Heart left ventricle (tissue), 16 donors: Measurements from ENCODE around the gene CTBP1. TPM values are rescaled to one million over a fixed set of nuclear protein-coding genes. Genes with fewer than 3 reads are reported as not detected.

Source experiments
- ATAC-seq, 4 donors: fragments of 200-7000 bp; cut with Tn5 transposase; one replicate each; pipeline ENCODE4 v1.9.1; 2020 to 2022; ENCODE audit warnings: moderate library complexity in 4 of 4, mild to moderate bottlenecking in 3 of 4, moderate number of reproducible peaks in 1 of 4
- DNase-seq, 5 donors: peaks; one replicate each; pipeline ENCODE4 v3.0.0-alpha.2; 2020
- H3K27ac ChIP-seq, 12 donors: fragments of 200-600 bp; sonication (generic) in 4 of 12; one replicate each; pipeline versions ENCODE4 v1.5.0 to v1.8.0; 2016 to 2022; ENCODE audit warnings: mild to moderate bottlenecking in 2 of 12
- H3K27me3 ChIP-seq, 9 donors: fragments of 200-600 bp; sonication (generic) in 2 of 9; one replicate each; pipeline versions ENCODE4 v1.5.1 to v1.8.0; 2016 to 2022; ENCODE audit warnings: mild to moderate bottlenecking in 3 of 9
- H3K36me3 ChIP-seq, 9 donors: fragments of 200-600 bp; sonication (generic) in 2 of 9; one replicate each; pipeline versions ENCODE4 v1.5.0 to v1.8.0; 2018 to 2022; ENCODE audit warnings: mild to moderate bottlenecking in 2 of 9
- H3K4me1 ChIP-seq, 12 donors: fragments of 200-600 bp; sonication (generic) in 4 of 12; one replicate each; pipeline versions ENCODE4 v1.5.0 to v1.8.0; 2016 to 2022; ENCODE audit warnings: mild to moderate bottlenecking in 3 of 12
- H3K4me3 ChIP-seq, 12 donors: fragments of 200-600 bp; sonication (generic) in 4 of 12; one replicate each; pipeline versions ENCODE4 v1.5.0 to v1.8.0; 2017 to 2022; ENCODE audit warnings: mild to moderate bottlenecking in 9 of 12, moderate library complexity in 4 of 12
- H3K9me3 ChIP-seq, 12 donors: fragments of 200-600 bp; sonication (generic) in 4 of 12; one replicate each; pipeline versions ENCODE4 v1.5.0 to v1.8.0; 2016 to 2022; ENCODE audit warnings: mild to moderate bottlenecking in 1 of 12
- POLR2A ChIP-seq, 2 donors: fragments of 450-650 bp; IDR thresholded peaks; one replicate each; pipeline ENCODE4 v1.6.1; 2017; ENCODE audit warnings: antibody characterized with exemption in 2 of 2, mild to moderate bottlenecking in 2 of 2, moderate library complexity in 2 of 2
- WGBS, 4 donors: extraction: QIAGEN DNeasy Blood & Tissue Kit in 2 of 4; methylation state at CpG; one replicate each; pipeline versions ENCODE4 v1.1.5 to v1.1.7; 2013 to 2018; 5-methylcytosine and 5-hydroxymethylcytosine counted together
- intact Hi-C, 10 donors: fragments of 100-400 bp; cut with DNase I; formaldehyde crosslinking; loops; one replicate each; pipeline versions ENCODE4 v1.11.1 to v1.14.2; 2022
- polyA plus RNA-seq, 2 donors: library from polyadenylated mRNA; stranded (reverse); fragments of 200-250 nt; gene quantifications; one replicate each; pipeline ENCODE4 v1.2.3, GENCODE V29; 2013
- total RNA-seq, 9 donors: library from RNA; depleted of rRNA in 2 of 9; stranded (reverse); fragments of >200 nt in 2 of 9; fragmentation: NEBNext Ultra II Directional in 3 of 9; extraction: Animal tissue kit (Norgen Biotek cat#: 25700) in 3 of 9; gene quantifications; one replicate each; pipeline versions ENCODE4 v1.1.0 to v1.2.4, GENCODE V29; 2016 to 2023
- TF ChIP-seq, protein P1 (sequence below), 12 donors: fragments of 200-600 bp; sonication (generic) in 4 of 12; IDR thresholded peaks; one replicate each; pipeline versions ENCODE4 v1.5.0 to v1.8.0; 2018 to 2022; ENCODE audit warnings: antibody characterized with exemption in 12 of 12, mild to moderate bottlenecking in 5 of 12
- donor health status: ischemic (EF 13 %, LVEDD 7.1; RV severe dilation, severe dysfunction).
- donor health status: healthy with polysubstance abuse.
- donor health status: DM: no; HTN: yes; CAD: no.
- donor health status: DM: no; HTN: no; CAD: no.
- donor health status: ischemic (EF 25% LVEDD 6.9; RV normal size, moderate dysfunction).
- donor health status: ischemic (EF 25% LVEDD 5.7; RV mildly dilated, moderate dysfunction).
- donor health status: healthy.
- donor health status: DM: yes; HTN: yes; CAD: no.
- donor health status: ischemic (EF 35%, LVEDD 5.7; RV mildly dilated, moderate dysfunction).
- donor health status: nonischemic (EF 11% LVEDD 7.7; RV severe dilation, severe dysfunction).
- donor health status: DM: yes; HTN: yes; CAD: no.
- donor health status: PGD.
- donor health status: ischemic (EF 29% LVEDD 5.4; RV normal size, mild dysfunction).
- donor health status: nonischemic (EF 23%, LVEDD 6.1; RV moderate dilation, normal function).

Gene CTBP1
- total and polyA plus RNA-seq, 11 donors, result 92.0 to 165 (median 128) TPM

DNA sequence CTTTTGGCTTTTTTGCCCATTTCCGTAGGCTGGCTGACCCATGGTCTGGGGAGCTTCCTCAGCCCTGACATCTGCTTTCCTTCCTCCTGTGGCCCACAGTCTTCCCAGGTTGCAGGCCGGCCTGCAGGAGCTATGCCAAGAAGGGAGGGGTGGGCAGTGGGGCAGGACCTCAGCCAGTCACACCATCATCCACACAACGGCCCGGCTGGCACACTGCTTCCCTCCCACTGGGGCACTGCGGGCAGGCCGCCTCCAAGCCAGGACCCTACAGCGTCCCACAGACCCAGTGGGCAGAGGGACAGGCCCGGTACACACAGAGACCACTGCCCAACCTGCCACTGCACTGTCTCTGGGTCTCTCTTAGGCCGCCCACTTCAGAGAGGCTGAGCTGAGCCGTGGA, 38.0 kb downstream of the CTBP1 start:
- peak in 3 of 5 donors; percentile 26 to 56 (median 31) for DNase-seq
- Histone ChIP-seq H3K27ac (peak overlapping the region in 3 of 12 donors; percentile 42 to 74 (median 48)), H3K4me1 (peaks cover 5 to 69% (median 41%) of the 10 kb centered on the region in 12 donors), H3K4me3 (no peak overlapping the region), H3K9me3 (no peaks in the 10 kb centered on the region), H3K27me3 (no peaks in the 10 kb centered on the region), H3K36me3 (peaks cover 7 to 54% (median 49%) of the 10 kb centered on the region in 9 donors)
- WGBS, 4 donors, result 70 to 78% (median 74%) methylated on average over 10 of the region's 10 CpGs
- TF ChIP-seq POLR2A (IDR thresholded peaks at IDR 0.05), result no peak
- TF ChIP-seq, protein P1, sequence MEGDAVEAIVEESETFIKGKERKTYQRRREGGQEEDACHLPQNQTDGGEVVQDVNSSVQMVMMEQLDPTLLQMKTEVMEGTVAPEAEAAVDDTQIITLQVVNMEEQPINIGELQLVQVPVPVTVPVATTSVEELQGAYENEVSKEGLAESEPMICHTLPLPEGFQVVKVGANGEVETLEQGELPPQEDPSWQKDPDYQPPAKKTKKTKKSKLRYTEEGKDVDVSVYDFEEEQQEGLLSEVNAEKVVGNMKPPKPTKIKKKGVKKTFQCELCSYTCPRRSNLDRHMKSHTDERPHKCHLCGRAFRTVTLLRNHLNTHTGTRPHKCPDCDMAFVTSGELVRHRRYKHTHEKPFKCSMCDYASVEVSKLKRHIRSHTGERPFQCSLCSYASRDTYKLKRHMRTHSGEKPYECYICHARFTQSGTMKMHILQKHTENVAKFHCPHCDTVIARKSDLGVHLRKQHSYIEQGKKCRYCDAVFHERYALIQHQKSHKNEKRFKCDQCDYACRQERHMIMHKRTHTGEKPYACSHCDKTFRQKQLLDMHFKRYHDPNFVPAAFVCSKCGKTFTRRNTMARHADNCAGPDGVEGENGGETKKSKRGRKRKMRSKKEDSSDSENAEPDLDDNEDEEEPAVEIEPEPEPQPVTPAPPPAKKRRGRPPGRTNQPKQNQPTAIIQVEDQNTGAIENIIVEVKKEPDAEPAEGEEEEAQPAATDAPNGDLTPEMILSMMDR (IDR thresholded peaks at IDR 0.05), result no peak
- ATAC-seq, result no peak
- intact Hi-C loops, result loop anchor here in 4 of 10 donors (5.0 kb wide), 3 partner anchors 36 to 44 kb away; partner anchors contain the start of genes SPON2 (in 2 of the 4) and CTBP1 (in 1 of the 4)

DNA sequence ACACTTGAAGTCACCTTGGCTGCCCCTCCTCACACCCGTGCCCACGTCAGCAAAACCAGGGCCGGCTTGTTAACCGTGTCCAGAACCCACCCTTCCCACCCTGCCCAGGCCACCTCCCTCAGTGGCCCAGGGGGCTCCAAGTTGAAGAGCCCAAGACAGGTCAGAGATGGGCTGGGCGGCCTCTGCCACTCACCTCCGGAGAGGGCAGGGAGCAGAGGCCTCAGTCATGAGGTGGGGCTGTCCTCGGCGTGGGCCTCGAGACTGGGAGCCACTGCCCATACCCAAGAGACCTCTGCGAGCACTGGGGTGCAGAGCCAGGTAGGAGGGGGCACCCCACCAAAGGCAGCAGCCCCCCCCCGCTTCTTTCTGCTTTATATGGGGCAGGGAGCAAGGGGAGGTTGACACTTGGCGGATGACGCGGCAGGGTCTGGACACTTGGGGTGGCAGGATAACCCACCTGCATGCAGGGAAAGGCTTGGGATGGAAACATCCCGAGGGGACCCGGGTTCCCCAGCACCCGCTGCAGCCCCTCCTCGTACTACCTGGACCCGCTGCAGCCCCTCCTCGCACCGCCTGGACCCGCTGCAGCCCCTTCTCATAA, 38.6 kb downstream of the CTBP1 start:
- Histone ChIP-seq H3K27me3 (no peaks in the 10 kb centered on the region), H3K4me3 (peak overlapping the region in 3 of 12 donors; percentile 3 to 19 (median 16)), H3K4me1 (peaks cover 5 to 64% (median 39%) of the 10 kb centered on the region in 12 donors), H3K9me3 (no peaks in the 10 kb centered on the region), H3K36me3 (peaks cover 7 to 47% (median 42%) of the 10 kb centered on the region in 9 donors), H3K27ac (peak overlapping the region in 11 of 12 donors; percentile 42 to 80 (median 70))
- TF ChIP-seq, protein P1 (IDR thresholded peaks at IDR 0.05), result no peak
- TF ChIP-seq POLR2A (IDR thresholded peaks at IDR 0.05), result no peak
- ATAC-seq (peak in 1 of 4 donors; percentile 2), DNase-seq (peak in 3 of 5 donors; percentile 34 to 65 (median 43))
- 66 to 73% (median 72%) methylated on average over 4 to 22 of the region's 22 CpGs for WGBS, 4 donors
- intact Hi-C loops, result loop anchor here in 4 of 10 donors (5.0 kb wide), 3 partner anchors 37 to 43 kb away; partner anchors contain the start of genes SPON2 (in 2 of the 4) and CTBP1 (in 1 of the 4)

DNA sequence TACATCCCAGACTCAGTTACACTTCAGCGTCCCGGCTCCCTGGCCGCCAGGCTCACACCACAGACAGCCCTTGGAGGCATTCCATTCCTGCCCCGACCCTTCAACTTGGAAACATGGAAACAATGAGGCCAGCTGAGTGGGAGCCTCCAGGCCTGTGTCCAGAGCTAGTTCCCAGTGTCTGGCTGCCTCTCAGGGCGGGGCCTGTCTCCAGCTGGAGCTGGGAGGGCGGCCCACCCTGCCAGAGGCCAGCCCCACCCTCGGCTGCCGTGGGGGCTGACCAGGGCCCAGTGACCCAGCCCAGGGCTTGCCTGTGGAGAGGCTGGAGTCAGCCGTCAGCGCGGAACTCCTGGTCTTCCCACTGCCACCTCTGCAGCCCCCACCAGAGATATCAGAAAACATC, 39.1 kb downstream of the CTBP1 start:
- peak overlapping the region; percentile 35 to 87 (median 71) for H3K27ac ChIP-seq
- TF ChIP-seq, protein P1 (IDR thresholded peaks at IDR 0.05), result no peak
- TF ChIP-seq POLR2A (IDR thresholded peaks at IDR 0.05), result no peak
- no peaks in the 10 kb centered on the region for H3K27me3 ChIP-seq
- peak; percentile 83 to 93 (median 89) for ATAC-seq
- DNase-seq, result peak; percentile 88 to 93 (median 92)
- H3K9me3 ChIP-seq, result no peaks in the 10 kb centered on the region
- peaks cover 2 to 42% (median 37%) of the 10 kb centered on the region in 9 donors for H3K36me3 ChIP-seq
- intact Hi-C loops, result loop anchor here in 7 of 10 donors (2.0 to 5.0 kb wide), 6 partner anchors 17 to 43 kb away; partner anchors contain the start of genes SPON2 (in 5 of the 7) and CTBP1 (in 2 of the 7)
- peak overlapping the region in 3 of 12 donors; percentile 3 to 19 (median 16) for H3K4me3 ChIP-seq
- H3K4me1 ChIP-seq, result peaks cover 5 to 58% (median 41%) of the 10 kb centered on the region in 12 donors
- WGBS, 4 donors, result 1 to 23% (median 8%) methylated on average over 9 to 11 of the region's 11 CpGs
